Fibroblast of skin of back (primary cell): ENCODE data around the gene COQ4. TPM values are rescaled to one million over a fixed set of nuclear protein-coding genes. Genes with fewer than 3 reads are reported as not detected.
"Not testable (repeated sequence)": the region's sequence is repeated elsewhere in the genome, so short reads cannot be mapped to it uniquely, and the experiment has no call there.

ENCODE experiments used
- DNase-seq: peaks from one replicate; pipeline ENCODE4 v3.0.0-alpha.2; 2013
- polyA plus RNA-seq, 2 experiments: library from polyadenylated mRNA; unstranded; fragments of 120-200 nt; gene quantifications; one replicate each; pipeline ENCODE4 v1.2.1, GENCODE V29; 2013; ENCODE audit not compliant: insufficient read length in 2 of 2

The COQ4 gene
- polyA plus RNA-seq (2013, experiment 1 of 2; ENCODE audit: insufficient read length): 24.3 TPM
- 14.2 TPM for polyA plus RNA-seq (2013, experiment 2 of 2; ENCODE audit: insufficient read length)

- DNase-seq: peak; percentile 96
Observed at GRCh38 chr9:128322404-128323211, at the start of gene COQ4, which contains the start of gene TRUB2. Gene COQ4 (plus strand): TSS chr9:128322839. CDS start chr9:128322859, 20 bp downstream. Gene TRUB2 (minus strand): TSS chr9:128322447. CDS start chr9:128322408, 39 bp downstream.

DNA sequence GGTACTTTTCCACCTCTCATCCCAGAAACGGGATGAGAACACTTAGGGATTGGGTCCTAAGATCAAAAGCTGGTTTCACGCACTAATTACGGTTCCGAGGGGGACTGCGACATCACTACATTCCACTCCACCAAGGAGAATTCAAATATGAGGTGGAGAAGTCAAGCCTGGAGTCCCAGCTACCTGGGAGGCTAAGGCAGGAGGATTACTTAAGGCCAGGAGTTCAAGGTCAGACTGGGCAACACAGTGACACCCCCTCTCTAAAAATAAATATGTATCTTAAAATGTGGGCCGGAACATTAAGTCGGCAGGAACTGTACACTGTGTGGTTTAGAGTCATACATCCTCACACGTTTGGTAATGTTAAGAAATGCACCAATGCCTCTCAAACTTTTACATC lies 48.4 kb upstream of the COQ4 start:
- no peak for DNase-seq

DNA sequence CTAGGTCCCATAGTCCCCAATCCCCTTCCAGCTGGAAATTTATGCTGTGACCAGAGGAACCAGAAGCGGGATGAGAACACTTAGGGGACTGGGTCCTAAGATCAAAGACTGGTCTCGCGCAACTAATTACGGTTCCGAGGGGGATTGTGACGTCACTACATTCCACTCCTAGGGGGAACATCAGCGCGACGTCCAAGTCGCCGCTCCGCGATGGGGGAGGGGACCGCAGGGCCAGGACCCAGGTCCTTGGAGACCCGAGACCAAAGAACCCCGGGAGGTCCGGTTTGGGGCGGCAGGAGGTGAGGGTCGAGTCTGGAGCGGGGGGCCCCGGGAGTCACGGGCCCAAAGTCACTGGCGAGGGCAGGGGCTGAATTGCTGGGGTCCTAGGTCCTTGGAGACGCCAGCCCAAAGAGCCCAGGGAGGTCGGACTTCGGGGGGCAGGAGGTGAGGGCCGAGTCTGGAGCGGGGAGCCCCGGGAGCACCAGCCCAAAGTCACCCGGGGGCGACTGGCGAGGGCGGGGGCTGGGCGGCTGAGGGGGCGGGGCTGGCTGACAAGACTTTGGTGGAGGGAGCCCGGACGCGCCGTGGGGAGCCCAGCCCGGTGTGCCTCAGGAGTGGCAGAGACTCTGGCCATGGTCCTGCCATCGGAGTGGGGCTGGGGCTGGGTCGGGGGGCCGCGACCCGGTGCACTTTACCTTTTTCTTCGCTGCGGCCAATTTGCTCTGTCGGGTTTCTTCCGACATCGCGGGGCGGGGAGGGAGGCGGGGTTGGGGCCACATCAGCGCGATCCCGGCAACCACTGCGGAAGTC lies 47.2 kb upstream of the COQ4 start, which contains the start of gene GOLGA2:
Gene GOLGA2 (minus strand): TSS at position 810 of the 810 bp plus-strand sequence. CDS start 31 bp downstream, at position 779.
- DNase-seq: peak; percentile 68

GRCh38 chr9:128276008-128276573 lies 46.5 kb upstream of the COQ4 start, which contains the start of gene SWI5:
Gene SWI5 (plus strand): TSS chr9:128276276.
- peak; percentile 98 for DNase-seq

- peak; percentile 38 for DNase-seq
Observed at GRCh38 chr9:128276574-128277270, 45.9 kb upstream of the COQ4 start.

- not testable (repeated sequence) for DNase-seq
Observed at GRCh38 chr9:128279088-128280073, 43.3 kb upstream of the COQ4 start.

DNA sequence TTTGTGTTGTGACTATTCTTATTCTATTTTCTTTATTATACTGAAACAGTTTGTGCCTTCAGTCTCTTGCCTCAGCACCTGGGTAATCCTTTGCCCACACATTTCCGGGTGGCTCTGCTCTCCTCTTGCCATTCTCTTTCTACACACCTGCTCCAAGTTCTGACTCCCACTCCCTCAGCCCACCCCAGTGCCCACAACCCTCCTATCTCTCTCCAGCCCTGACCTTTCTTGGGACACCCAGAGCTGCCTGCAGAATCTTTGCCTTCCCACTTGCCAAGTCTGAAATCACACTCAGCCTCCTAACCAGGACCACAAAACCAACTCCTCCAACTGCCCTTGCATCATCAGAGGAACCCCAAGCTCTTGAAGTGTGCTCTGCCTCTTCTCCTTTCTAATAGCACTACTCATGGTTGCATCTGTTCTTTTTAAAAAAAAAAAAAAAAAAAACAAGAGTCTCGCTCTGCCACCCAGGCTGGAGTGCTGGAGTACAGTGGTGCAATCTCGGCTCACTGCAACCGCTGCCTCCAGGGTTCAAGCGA lies 42.5 kb upstream of the COQ4 start:
- no peak for DNase-seq

DNA sequence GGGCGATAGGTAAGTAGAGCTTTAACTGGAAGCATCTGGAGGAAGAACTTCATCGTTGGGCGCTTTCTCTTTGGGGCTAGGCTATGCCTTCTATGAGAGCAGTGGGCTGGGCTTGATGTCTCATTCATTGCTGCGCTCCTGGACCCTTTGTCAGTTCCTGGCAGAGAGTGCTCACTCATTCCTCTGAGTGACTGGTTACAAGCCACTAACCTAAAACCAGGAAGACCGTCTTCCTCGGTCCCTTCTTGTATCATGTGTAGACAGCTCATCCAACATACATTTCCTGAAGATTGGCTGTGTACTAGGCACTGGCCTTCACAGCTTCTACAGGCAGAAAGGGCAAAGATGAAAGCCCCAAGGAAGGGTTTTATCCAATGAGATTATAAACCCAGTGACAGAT lies 40.1 kb upstream of the COQ4 start:
- peak; percentile 61 for DNase-seq

- no peak for DNase-seq
Observed at GRCh38 chr9:128285033-128285784, 37.4 kb upstream of the COQ4 start.

DNA sequence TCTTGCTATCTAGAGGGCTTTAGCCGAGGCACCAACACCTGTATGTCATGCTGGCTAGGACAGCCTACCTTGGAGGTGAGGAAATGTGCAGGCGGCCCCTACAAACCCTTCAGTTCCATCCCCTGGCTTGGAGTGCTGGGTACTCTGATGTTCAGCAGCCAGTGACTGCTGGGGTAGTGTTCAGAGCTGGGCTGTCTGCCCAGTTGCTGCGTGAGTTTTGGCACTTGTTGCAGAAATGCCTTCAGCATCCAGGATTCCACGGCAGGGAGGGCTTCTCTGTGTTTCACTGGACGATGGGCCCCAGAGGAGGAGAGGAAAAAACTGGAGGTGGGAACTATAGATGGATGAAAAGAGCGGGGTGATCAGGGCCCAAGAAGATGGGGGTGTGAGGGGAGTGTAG lies 36.2 kb upstream of the COQ4 start:
- DNase-seq: no peak

DNA sequence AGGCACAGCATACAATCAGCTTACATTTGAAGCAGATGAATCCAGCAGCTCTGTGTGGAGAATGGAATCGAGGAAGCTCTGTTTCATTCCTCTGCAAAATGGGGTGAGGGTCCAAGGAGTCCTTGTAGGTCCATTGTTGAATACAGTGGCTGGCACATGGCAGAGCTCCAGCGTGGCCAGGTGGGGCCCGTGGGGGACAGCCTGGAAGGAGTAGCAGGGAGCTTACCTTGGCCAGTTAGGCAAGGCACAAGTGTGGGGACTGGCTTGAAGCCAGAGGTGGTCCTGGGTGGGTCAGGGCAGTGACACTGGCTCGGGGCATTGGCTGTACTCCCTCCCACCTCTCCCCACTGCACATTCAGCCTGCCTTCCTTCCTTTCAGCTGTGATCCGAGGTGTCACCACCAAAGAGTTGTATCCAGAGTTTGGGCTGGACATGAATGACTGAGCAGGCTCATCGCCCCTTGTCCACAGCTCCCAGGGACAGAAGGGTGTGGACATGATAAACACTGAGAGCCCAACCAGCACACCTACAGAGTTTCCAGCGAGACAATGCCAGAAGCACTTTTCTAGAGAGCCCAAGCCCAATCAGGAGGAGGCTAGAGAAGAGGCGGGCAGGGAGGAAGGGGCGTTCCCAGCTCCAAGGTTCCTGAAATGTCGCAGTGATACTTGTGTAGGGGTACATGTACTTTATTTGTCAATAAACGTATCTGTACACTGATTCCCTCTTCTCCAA lies 34.2 kb upstream of the COQ4 start:
- no peak for DNase-seq

DNA sequence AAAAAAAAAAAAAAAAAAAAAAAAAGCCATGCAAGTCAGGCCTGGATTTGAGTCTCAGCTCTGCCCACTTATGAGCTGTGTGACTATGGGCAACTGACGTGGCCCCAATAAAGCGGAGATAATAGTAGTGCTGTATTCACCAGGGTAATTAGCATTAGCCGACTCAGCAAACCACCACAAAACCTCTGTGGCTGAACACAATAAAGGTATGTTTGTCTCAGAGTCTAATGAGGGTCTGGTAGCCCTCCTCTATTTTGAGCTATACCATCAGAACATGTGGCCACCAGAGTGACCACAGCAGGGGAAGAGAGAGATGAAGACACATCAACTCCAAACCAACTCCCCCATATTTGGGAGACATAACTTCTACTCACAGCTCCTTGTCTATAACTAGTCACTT lies 30.6 kb upstream of the COQ4 start:
- no peak for DNase-seq

DNA sequence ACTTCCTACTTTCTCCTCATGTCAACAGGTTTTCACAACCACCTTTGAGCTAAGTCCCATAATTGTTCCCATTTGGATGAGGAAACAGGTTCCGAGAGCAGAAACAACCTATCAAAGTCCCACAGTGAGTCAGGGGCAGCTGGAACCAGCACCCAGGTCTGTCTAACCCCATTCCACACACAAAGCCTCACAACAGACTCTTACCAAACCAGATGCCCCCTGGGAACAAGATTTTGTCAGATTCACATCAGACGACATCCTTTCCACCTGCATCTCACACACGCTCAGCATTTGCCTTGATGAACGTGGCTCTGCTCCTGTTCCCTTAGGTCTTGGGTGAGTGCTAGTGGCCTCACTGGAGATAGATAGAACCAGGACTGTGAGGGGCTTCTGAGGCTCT lies 29.5 kb upstream of the COQ4 start:
- DNase-seq: no peak

- DNase-seq: no peak
Observed at GRCh38 chr9:128294142-128294541, 28.5 kb upstream of the COQ4 start.

GRCh38 chr9:128296340-128297220 lies 26.1 kb upstream of the COQ4 start:
- DNase-seq: no peak

- no peak for DNase-seq
Observed at GRCh38 chr9:128297221-128297773, 25.3 kb upstream of the COQ4 start.
